Panc1 (cell line): ENCODE data around the gene RIPOR2. TPM values are rescaled to one million over a fixed set of nuclear protein-coding genes. Genes with fewer than 3 reads are reported as not detected.

Source experiments
- ATAC-seq: fragments of 200-7000 bp; cut with Tn5 transposase; 2 replicates; pipeline ENCODE4 v1.9.1; 2020; ENCODE audit warnings: mild to moderate bottlenecking, moderate library complexity
- BruUV-seq: library from RNA; stranded (reverse); fragments of 400-500 nt; replicated peaks from 2 replicates; lab custom pipeline; 2021; lab: Mats Ljungman, UMichigan
- CTCF ChIA-PET: fragments of 300-600 bp; sonication (Branson Sonifier 250); formaldehyde crosslinking; loops from one replicate; lab custom pipeline; 2022; ENCODE audit warnings: antibody characterized with exemption; lab: Charles Lee
- POLR2A ChIA-PET: fragments of 300-600 bp; sonication (Branson Sonifier 250); formaldehyde crosslinking; loops from one replicate; lab custom pipeline; 2022; ENCODE audit warnings: antibody characterized with exemption; lab: Charles Lee
- DNase-seq: peaks from one replicate; pipeline ENCODE4 v3.0.0-alpha.2; 2010; ENCODE audit warnings: low read depth, low spot score
- H3K27ac ChIP-seq: 2 replicates; pipeline ENCODE4 v1.5.1; 2011; ENCODE audit warnings: mild to moderate bottlenecking, low read length, inconsistent platforms
- H3K27me3 ChIP-seq: fragments of 200-500 bp; sonication (Bioruptor generic); 2 replicates; pipeline ENCODE4 v1.6.0; 2014; ENCODE audit warnings: low read length, inconsistent platforms; ENCODE audit not compliant: control insufficient read depth, insufficient read depth
- H3K36me3 ChIP-seq: fragments of 200-500 bp; sonication (Bioruptor generic); 2 replicates; pipeline ENCODE4 v1.5.1; 2014; ENCODE audit warnings: inconsistent platforms, mild to moderate bottlenecking, low read length, moderate library complexity; ENCODE audit not compliant: control insufficient read depth, insufficient read depth
- H3K4me1 ChIP-seq: 2 replicates; pipeline ENCODE4 v1.5.1; 2011; ENCODE audit warnings: inconsistent platforms, mild to moderate bottlenecking, low read length, moderate library complexity; ENCODE audit not compliant: control insufficient read depth, insufficient read depth
- H3K4me3 ChIP-seq, 2 experiments: 2 replicates each; pipeline ENCODE4 v1.5.1; 2011 to 2012; ENCODE audit warnings: low read depth in 2 of 2, low read length in 2 of 2, mild to moderate bottlenecking in 2 of 2, inconsistent platforms in 1 of 2, moderate library complexity in 1 of 2
- H3K9me3 ChIP-seq: fragments of 200-500 bp; sonication (Bioruptor generic); 2 replicates; pipeline ENCODE4 v1.5.1; 2014; ENCODE audit warnings: low read depth, mild to moderate bottlenecking, inconsistent platforms, low read length, moderate library complexity; ENCODE audit not compliant: control insufficient read depth, insufficient read depth
- CTCF ChIP-seq: fragments of 450-650 bp; IDR thresholded peaks from 2 replicates; pipeline ENCODE4 v1.5.1; 2017; ENCODE audit warnings: mild to moderate bottlenecking
- POLR2AphosphoS5 ChIP-seq: IDR thresholded peaks from 2 replicates; pipeline ENCODE4 v1.6.1; 2012; ENCODE audit warnings: mild to moderate bottlenecking, low read depth, low read length, moderate library complexity
- REST ChIP-seq, 2 experiments: IDR thresholded peaks; 2 replicates each; pipeline ENCODE4 v1.6.1; 2011 to 2012; ENCODE audit warnings: low read depth in 2 of 2, control low read depth in 1 of 2, low read length in 1 of 2, mild to moderate bottlenecking in 1 of 2, moderate library complexity in 1 of 2; ENCODE audit not compliant: insufficient read depth in 1 of 2
- SIN3A ChIP-seq: IDR thresholded peaks from 2 replicates; pipeline ENCODE4 v1.6.1; 2012; ENCODE audit warnings: low read depth, mild to moderate bottlenecking, low read length, moderate library complexity, borderline replicate concordance; ENCODE audit not compliant: insufficient read depth
- TCF7L2 ChIP-seq: IDR thresholded peaks from 2 replicates; pipeline ENCODE4 v1.6.1; 2011; ENCODE audit warnings: mild to moderate bottlenecking, low read depth, low read length, inconsistent platforms
- in situ Hi-C: cut with HindIII; loops from 2 replicates; pipeline ENCODE4 v1.10.0; 2016; ENCODE audit warnings: low sequenced_read_pairs, low pct_unique_long_range_greater_than_20kb
- intact Hi-C: fragments of 100-400 bp; cut with micrococcal nuclease; formaldehyde crosslinking; loops from one replicate; pipeline ENCODE4 v1.10.0; 2022; ENCODE audit not compliant: unreplicated experiment
- total RNA-seq: library from RNA; stranded (reverse); gene quantifications from one replicate; pipeline ENCODE4 v1.2.1, GENCODE V29; 2021; ENCODE audit not compliant: unreplicated experiment

Gene RIPOR2
- total RNA-seq, 1 experiment from 2014 or later = 0.54 TPM

GRCh38 chr6:24919056-24919892, 16.5 kb downstream of the RIPOR2 start:
- H3K9me3 ChIP-seq = no peaks in the 10 kb centered on the region
- ATAC-seq = no peak
- no peak overlapping the region for H3K4me3 ChIP-seq
- TF ChIP-seq SIN3A (no peak), CTCF (no peak), TCF7L2 (no peak)
- H3K4me1 ChIP-seq = no peaks in the 10 kb centered on the region
- ChIA-PET POLR2A (no interaction called here), CTCF (no interaction called here)
- in situ Hi-C loops = no loop called here
- H3K36me3 ChIP-seq = no peaks in the 10 kb centered on the region
- intact Hi-C loops = no loop called here
- no peak overlapping the region for H3K27ac ChIP-seq
- no peak for DNase-seq
- BruUV-seq = no TSS peak
- no peaks in the 10 kb centered on the region; the same call in 1 of the 2 replicates for H3K27me3 ChIP-seq

GRCh38 chr6:24918641-24919055, 17.1 kb downstream of the RIPOR2 start:
- no peaks in the 10 kb centered on the region; the same call in 1 of the 2 replicates for H3K27me3 ChIP-seq
- TF ChIP-seq TCF7L2 = no peak
- no peak for TF ChIP-seq REST (IDR thresholded peaks at IDR 0.05; ENCODE audit: insufficient read depth in 1 of 2, low read depth in 2 of 2, low read length in 1 of 2)
- no peak for TF ChIP-seq CTCF
- TF ChIP-seq SIN3A = no peak
- no peak for TF ChIP-seq POLR2AphosphoS5
- no peak overlapping the region for H3K4me3 ChIP-seq
- no peaks in the 10 kb centered on the region for H3K36me3 ChIP-seq
- ChIA-PET CTCF (no interaction called here), POLR2A (no interaction called here)
- no peak for DNase-seq
- no peak overlapping the region for H3K27ac ChIP-seq
- in situ Hi-C loops = no loop called here
- BruUV-seq = no TSS peak
- no peaks in the 10 kb centered on the region for H3K4me1 ChIP-seq
- intact Hi-C loops = no loop called here
- no peaks in the 10 kb centered on the region for H3K9me3 ChIP-seq
- ATAC-seq = no peak
